GM23338 (cell line): ENCODE results near the gene PTCH2. TPM values are rescaled to one million over a fixed set of nuclear protein-coding genes. Genes with fewer than 3 reads are reported as not detected.

Experiments used
- ATAC-seq: fragments of 200-7000 bp; cut with Tn5 transposase; 3 replicates; pipeline ENCODE4 v1.9.1; 2020
- DNase-seq: peaks from one replicate; pipeline ENCODE4 v3.0.0-alpha.2; 2015; ENCODE audit warnings: low spot score
- H2AFZ ChIP-seq: fragments of 200-600 bp; sonication (generic); 2 replicates; pipeline ENCODE4 v1.8.0; 2016; ENCODE audit warnings: antibody characterized with exemption, mild to moderate bottlenecking, moderate library complexity
- H3F3A ChIP-seq: fragments of 200-600 bp; sonication (generic); replicated peaks from 2 replicates; pipeline ENCODE4 v1.8.0; 2017; ENCODE audit warnings: antibody characterized with exemption, mixed run types, low read depth
- H3K27ac ChIP-seq: fragments of 200-600 bp; sonication (generic); 2 replicates; pipeline ENCODE4 v1.6.1; 2016; ENCODE audit warnings: low read depth
- H3K27me3 ChIP-seq: fragments of 200-600 bp; sonication (generic); 2 replicates; pipeline ENCODE4 v1.8.0; 2016; ENCODE audit warnings: mild to moderate bottlenecking, mixed run types, moderate library complexity; ENCODE audit not compliant: insufficient read depth
- H3K36me3 ChIP-seq: fragments of 200-600 bp; sonication (generic); 2 replicates; pipeline ENCODE4 v1.8.0; 2016; ENCODE audit warnings: mild to moderate bottlenecking; ENCODE audit not compliant: insufficient read depth
- H3K4me1 ChIP-seq: fragments of 200-600 bp; sonication (generic); 2 replicates; pipeline ENCODE4 v1.8.0; 2016; ENCODE audit warnings: mild to moderate bottlenecking, moderate library complexity; ENCODE audit not compliant: insufficient read depth
- H3K4me2 ChIP-seq: fragments of 200-600 bp; sonication (generic); 2 replicates; pipeline ENCODE4 v1.7.1; 2017; ENCODE audit warnings: mixed run types
- H3K4me3 ChIP-seq: fragments of 200-600 bp; sonication (generic); 2 replicates; pipeline ENCODE4 v1.6.1; 2016; ENCODE audit warnings: mixed run types
- H3K79me2 ChIP-seq: fragments of 200-600 bp; sonication (generic); replicated peaks from 2 replicates; pipeline ENCODE4 v1.8.0; 2017; ENCODE audit warnings: mild to moderate bottlenecking; ENCODE audit not compliant: insufficient read depth
- H3K9me2 ChIP-seq: fragments of 200-600 bp; sonication (generic); 2 replicates; pipeline ENCODE4 v1.8.0; 2017; ENCODE audit not compliant: insufficient read depth
- H4K20me1 ChIP-seq: fragments of 200-600 bp; sonication (generic); replicated peaks from 2 replicates; pipeline ENCODE4 v1.8.0; 2017; ENCODE audit warnings: mild to moderate bottlenecking; ENCODE audit not compliant: insufficient read depth
- H3K27ac Mint-ChIP-seq: 2 replicates; pipeline ENCODE4 v1.8.0; 2020; ENCODE audit warnings: inconsistent platforms, mild to moderate bottlenecking, moderate library complexity, mixed read lengths
- H3K27me3 Mint-ChIP-seq: 3 replicates; pipeline ENCODE4 v1.8.0; 2022; ENCODE audit warnings: low read depth, mild to moderate bottlenecking, moderate library complexity, mixed read lengths, inconsistent platforms; ENCODE audit not compliant: insufficient read depth, poor library complexity
- H3K36me3 Mint-ChIP-seq: 3 replicates; pipeline ENCODE4 v1.8.0; 2021; ENCODE audit warnings: low read depth, mild to moderate bottlenecking, inconsistent platforms, moderate library complexity, mixed read lengths
- H3K4me1 Mint-ChIP-seq: 3 replicates; pipeline ENCODE4 v1.8.0; 2020; ENCODE audit warnings: mild to moderate bottlenecking, inconsistent platforms, mixed read lengths
- H3K4me3 Mint-ChIP-seq: 3 replicates; pipeline ENCODE4 v1.8.0; 2021; ENCODE audit warnings: moderate library complexity, mild to moderate bottlenecking, inconsistent platforms, mixed read lengths
- H3K9me3 Mint-ChIP-seq: 3 replicates; pipeline ENCODE4 v1.8.0; 2020; ENCODE audit warnings: moderate library complexity, mild to moderate bottlenecking, inconsistent platforms, mixed read lengths
- CREB1 ChIP-seq: fragments of 250-450 bp; sonication (Bioruptor Pico); IDR thresholded peaks from 2 replicates; pipeline ENCODE4 v1.5.0; 2020; ENCODE audit warnings: low read depth, mild to moderate bottlenecking, moderate library complexity
- EZH2phosphoT487 ChIP-seq: fragments of 200-600 bp; sonication (generic); IDR thresholded peaks from one replicate; pipeline ENCODE4 v1.8.1; 2018; ENCODE audit warnings: antibody characterized with exemption; ENCODE audit not compliant: unreplicated experiment
- NANOG ChIP-seq: IDR thresholded peaks from 2 replicates; pipeline ENCODE4 v1.6.1; 2016; ENCODE audit warnings: antibody characterized with exemption, borderline replicate concordance
- POLR2AphosphoS5 ChIP-seq: IDR thresholded peaks from 2 replicates; pipeline ENCODE4 v1.6.1; 2016; ENCODE audit warnings: antibody characterized with exemption, low read depth
- REST ChIP-seq: IDR thresholded peaks from one replicate; pipeline ENCODE4 v1.6.1; 2018; ENCODE audit warnings: antibody characterized with exemption; ENCODE audit not compliant: unreplicated experiment
- ZNF114 ChIP-seq: fragments of 250-450 bp; sonication (Bioruptor Pico); IDR thresholded peaks from 2 replicates; pipeline ENCODE4 v1.5.0; 2020; ENCODE audit warnings: mild to moderate bottlenecking, moderate library complexity
- polyA plus RNA-seq: library from polyadenylated mRNA; unstranded; fragments of >200 nt; fragmentation: Nextera tagmentation; extraction: Ambion mirVana; gene quantifications from 2 replicates; pipeline ENCODE4 v1.2.1, GENCODE V29; 2016
- total RNA-seq: library from RNA; depleted of rRNA; stranded (reverse); fragments of >200 nt; shearing (Covaris generic); gene quantifications from 2 replicates; pipeline ENCODE4 v1.2.3, GENCODE V29; 2014
- TF ChIP-seq, protein P1 (sequence below): IDR thresholded peaks from 2 replicates; pipeline ENCODE4 v1.6.1; 2016; ENCODE audit warnings: antibody characterized with exemption
- TF ChIP-seq, protein P2 (sequence below): fragments of 250-450 bp; sonication (Bioruptor Pico); IDR thresholded peaks from 2 replicates; pipeline ENCODE4 v1.5.0; 2020; ENCODE audit warnings: mild to moderate bottlenecking, moderate library complexity

PTCH2 gene
- total and polyA plus RNA-seq, 2 experiments from 2014 or later = 0.63 to 0.74 TPM

GRCh38 chr1:44775078-44775929 is 67.7 kb downstream of the PTCH2 start, which contains the start of gene RPS8:
Gene RPS8 (plus strand): TSS chr1:44775540. CDS start chr1:44775597, 57 bp downstream.
- H3K27ac ChIP-seq = peak within 1 kb of the TSS; percentile 90
- H3K4me2 ChIP-seq = peak within 1 kb of the TSS; percentile 100
- H4K20me1 ChIP-seq = peaks cover 35% of the 10 kb centered on the region
- H3K4me3 ChIP-seq = peak within 1 kb of the TSS; percentile 99
- peak; percentile 99 for TF ChIP-seq CREB1
- TF ChIP-seq ZNF114 (CRISPR knock-in tag) = no peak
- TF ChIP-seq EZH2phosphoT487 = no peak
- TF ChIP-seq, protein P1, sequence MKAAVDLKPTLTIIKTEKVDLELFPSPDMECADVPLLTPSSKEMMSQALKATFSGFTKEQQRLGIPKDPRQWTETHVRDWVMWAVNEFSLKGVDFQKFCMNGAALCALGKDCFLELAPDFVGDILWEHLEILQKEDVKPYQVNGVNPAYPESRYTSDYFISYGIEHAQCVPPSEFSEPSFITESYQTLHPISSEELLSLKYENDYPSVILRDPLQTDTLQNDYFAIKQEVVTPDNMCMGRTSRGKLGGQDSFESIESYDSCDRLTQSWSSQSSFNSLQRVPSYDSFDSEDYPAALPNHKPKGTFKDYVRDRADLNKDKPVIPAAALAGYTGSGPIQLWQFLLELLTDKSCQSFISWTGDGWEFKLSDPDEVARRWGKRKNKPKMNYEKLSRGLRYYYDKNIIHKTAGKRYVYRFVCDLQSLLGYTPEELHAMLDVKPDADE = peak; percentile 68
- TF ChIP-seq POLR2AphosphoS5 = peak; percentile 99
- TF ChIP-seq, protein P2, sequence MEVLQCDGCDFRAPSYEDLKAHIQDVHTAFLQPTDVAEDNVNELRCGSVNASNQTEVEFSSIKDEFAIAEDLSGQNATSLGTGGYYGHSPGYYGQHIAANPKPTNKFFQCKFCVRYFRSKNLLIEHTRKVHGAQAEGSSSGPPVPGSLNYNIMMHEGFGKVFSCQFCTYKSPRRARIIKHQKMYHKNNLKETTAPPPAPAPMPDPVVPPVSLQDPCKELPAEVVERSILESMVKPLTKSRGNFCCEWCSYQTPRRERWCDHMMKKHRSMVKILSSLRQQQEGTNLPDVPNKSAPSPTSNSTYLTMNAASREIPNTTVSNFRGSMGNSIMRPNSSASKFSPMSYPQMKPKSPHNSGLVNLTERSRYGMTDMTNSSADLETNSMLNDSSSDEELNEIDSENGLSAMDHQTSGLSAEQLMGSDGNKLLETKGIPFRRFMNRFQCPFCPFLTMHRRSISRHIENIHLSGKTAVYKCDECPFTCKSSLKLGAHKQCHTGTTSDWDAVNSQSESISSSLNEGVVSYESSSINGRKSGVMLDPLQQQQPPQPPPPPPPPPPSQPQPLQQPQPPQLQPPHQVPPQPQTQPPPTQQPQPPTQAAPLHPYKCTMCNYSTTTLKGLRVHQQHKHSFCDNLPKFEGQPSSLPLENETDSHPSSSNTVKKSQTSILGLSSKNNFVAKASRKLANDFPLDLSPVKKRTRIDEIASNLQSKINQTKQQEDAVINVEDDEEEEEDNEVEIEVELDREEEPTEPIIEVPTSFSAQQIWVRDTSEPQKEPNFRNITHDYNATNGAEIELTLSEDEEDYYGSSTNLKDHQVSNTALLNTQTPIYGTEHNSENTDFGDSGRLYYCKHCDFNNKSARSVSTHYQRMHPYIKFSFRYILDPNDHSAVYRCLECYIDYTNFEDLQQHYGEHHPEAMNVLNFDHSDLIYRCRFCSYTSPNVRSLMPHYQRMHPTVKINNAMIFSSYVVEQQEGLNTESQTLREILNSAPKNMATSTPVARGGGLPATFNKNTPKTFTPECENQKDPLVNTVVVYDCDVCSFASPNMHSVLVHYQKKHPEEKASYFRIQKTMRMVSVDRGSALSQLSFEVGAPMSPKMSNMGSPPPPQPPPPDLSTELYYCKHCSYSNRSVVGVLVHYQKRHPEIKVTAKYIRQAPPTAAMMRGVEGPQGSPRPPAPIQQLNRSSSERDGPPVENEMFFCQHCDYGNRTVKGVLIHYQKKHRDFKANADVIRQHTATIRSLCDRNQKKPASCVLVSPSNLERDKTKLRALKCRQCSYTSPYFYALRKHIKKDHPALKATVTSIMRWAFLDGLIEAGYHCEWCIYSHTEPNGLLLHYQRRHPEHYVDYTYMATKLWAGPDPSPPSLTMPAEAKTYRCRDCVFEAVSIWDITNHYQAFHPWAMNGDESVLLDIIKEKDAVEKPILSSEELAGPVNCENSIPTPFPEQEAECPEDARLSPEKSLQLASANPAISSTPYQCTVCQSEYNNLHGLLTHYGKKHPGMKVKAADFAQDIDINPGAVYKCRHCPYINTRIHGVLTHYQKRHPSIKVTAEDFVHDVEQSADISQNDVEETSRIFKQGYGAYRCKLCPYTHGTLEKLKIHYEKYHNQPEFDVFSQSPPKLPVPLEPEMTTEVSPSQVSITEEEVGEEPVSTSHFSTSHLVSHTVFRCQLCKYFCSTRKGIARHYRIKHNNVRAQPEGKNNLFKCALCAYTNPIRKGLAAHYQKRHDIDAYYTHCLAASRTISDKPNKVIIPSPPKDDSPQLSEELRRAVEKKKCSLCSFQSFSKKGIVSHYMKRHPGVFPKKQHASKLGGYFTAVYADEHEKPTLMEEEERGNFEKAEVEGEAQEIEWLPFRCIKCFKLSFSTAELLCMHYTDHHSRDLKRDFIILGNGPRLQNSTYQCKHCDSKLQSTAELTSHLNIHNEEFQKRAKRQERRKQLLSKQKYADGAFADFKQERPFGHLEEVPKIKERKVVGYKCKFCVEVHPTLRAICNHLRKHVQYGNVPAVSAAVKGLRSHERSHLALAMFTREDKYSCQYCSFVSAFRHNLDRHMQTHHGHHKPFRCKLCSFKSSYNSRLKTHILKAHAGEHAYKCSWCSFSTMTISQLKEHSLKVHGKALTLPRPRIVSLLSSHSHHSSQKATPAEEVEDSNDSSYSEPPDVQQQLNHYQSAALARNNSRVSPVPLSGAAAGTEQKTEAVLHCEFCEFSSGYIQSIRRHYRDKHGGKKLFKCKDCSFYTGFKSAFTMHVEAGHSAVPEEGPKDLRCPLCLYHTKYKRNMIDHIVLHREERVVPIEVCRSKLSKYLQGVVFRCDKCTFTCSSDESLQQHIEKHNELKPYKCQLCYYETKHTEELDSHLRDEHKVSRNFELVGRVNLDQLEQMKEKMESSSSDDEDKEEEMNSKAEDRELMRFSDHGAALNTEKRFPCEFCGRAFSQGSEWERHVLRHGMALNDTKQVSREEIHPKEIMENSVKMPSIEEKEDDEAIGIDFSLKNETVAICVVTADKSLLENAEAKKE (CRISPR knock-in tag) = no peak
- TF ChIP-seq REST = peak; percentile 19
- TF ChIP-seq NANOG = no peak
- H3F3A ChIP-seq = peaks cover 52% of the 10 kb centered on the region
- peaks cover 37% of the 10 kb centered on the region for H3K36me3 ChIP-seq
- H3K9me3 Mint-ChIP-seq = no peaks in the 10 kb centered on the region; the same call in 2 of the 3 replicates
- peak within 1 kb of the TSS; percentile 98 for H3K27ac Mint-ChIP-seq
- ATAC-seq = peak; percentile 85
- H3K4me1 Mint-ChIP-seq = peaks cover 20% of the 10 kb centered on the region
- DNase-seq = peak; percentile 99
- H3K79me2 ChIP-seq = peaks cover 43% of the 10 kb centered on the region
- H3K9me2 ChIP-seq = no peaks in the 10 kb centered on the region
- H3K36me3 Mint-ChIP-seq = peaks cover 47% of the 10 kb centered on the region
- peaks cover 15% of the 10 kb centered on the region for H3K4me1 ChIP-seq
- H3K27me3 Mint-ChIP-seq = peaks cover 25% of the 10 kb centered on the region
- peak within 1 kb of the TSS; percentile 87 for H3K4me3 Mint-ChIP-seq
- H3K27me3 ChIP-seq = no peaks in the 10 kb centered on the region
- peak within 1 kb of the TSS; percentile 9 for H2AFZ ChIP-seq
